ENCODE results near the gene DARS1.
A peak's percentile ranks its signal among the peaks of the same experiment; 100 is the strongest.
"Not testable (repeated sequence)": the region's sequence is repeated elsewhere in the genome, so short reads cannot be mapped to it uniquely, and the experiment has no call there.

DARS1 gene

GRCh38 chr2:135909976-135910375 is 75.5 kb downstream of the DARS1 start:
- Histone ChIP-seq H3K9ac (ENCODE audit: low read depth, low read length) (no peak overlapping the region), H3K27me3 (ENCODE audit: control insufficient read depth, insufficient read depth, low read length) (no peaks in the 10 kb centered on the region), H3K4me3 (ENCODE audit: low read depth, low read length) (no peak overlapping the region), H3K27ac (ENCODE audit: low read depth, low read length) (no peak overlapping the region), H3K9me3 (ENCODE audit: control insufficient read depth, insufficient read depth, low read length) (no peaks in the 10 kb centered on the region), H3K36me3 (ENCODE audit: control insufficient read depth, insufficient read depth, low read length) (peaks cover 69% of the 10 kb centered on the region), H3K4me1 (ENCODE audit: control insufficient read depth, insufficient read depth, low read length) (peaks cover 4% of the 10 kb centered on the region; the same call in 1 of the 2 replicates)

- H3K9ac ChIP-seq (ENCODE audit: low read depth, low read length), result no peak overlapping the region
- no peak overlapping the region for H3K4me3 ChIP-seq (ENCODE audit: low read depth, low read length)
- no peaks in the 10 kb centered on the region for H3K9me3 ChIP-seq (ENCODE audit: control insufficient read depth, insufficient read depth, low read length)
- H3K27ac ChIP-seq (ENCODE audit: low read depth, low read length), result no peak overlapping the region
- H3K36me3 ChIP-seq (ENCODE audit: control insufficient read depth, insufficient read depth, low read length), result peaks cover 45% of the 10 kb centered on the region
- no peaks in the 10 kb centered on the region for H3K27me3 ChIP-seq (ENCODE audit: control insufficient read depth, insufficient read depth, low read length)
- no peaks in the 10 kb centered on the region for H3K4me1 ChIP-seq (ENCODE audit: control insufficient read depth, insufficient read depth, low read length)
These were observed 79.7 kb downstream of the DARS1 start for GRCh38 chr2:135905679-135906078.

- H3K4me3 ChIP-seq (ENCODE audit: low read depth, low read length), result no peak overlapping the region
- H3K27ac ChIP-seq (ENCODE audit: low read depth, low read length), result no peak overlapping the region
- H3K9ac ChIP-seq (ENCODE audit: low read depth, low read length), result no peak overlapping the region
- H3K27me3 ChIP-seq (ENCODE audit: control insufficient read depth, insufficient read depth, low read length), result no peaks in the 10 kb centered on the region
- no peaks in the 10 kb centered on the region for H3K4me1 ChIP-seq (ENCODE audit: control insufficient read depth, insufficient read depth, low read length)
- H3K9me3 ChIP-seq (ENCODE audit: control insufficient read depth, insufficient read depth, low read length), result no peaks in the 10 kb centered on the region
- H3K36me3 ChIP-seq (ENCODE audit: control insufficient read depth, insufficient read depth, low read length), result peaks cover 34% of the 10 kb centered on the region
These were observed 81.0 kb downstream of the DARS1 start for GRCh38 chr2:135904341-135904989.

- H3K27me3 ChIP-seq (ENCODE audit: control insufficient read depth, insufficient read depth, low read length), result no peaks in the 10 kb centered on the region
- H3K27ac ChIP-seq (ENCODE audit: low read depth, low read length), result no peak overlapping the region
- no peak overlapping the region for H3K9ac ChIP-seq (ENCODE audit: low read depth, low read length)
- no peak overlapping the region for H3K4me3 ChIP-seq (ENCODE audit: low read depth, low read length)
- H3K36me3 ChIP-seq (ENCODE audit: control insufficient read depth, insufficient read depth, low read length), result peaks cover 29% of the 10 kb centered on the region
- H3K4me1 ChIP-seq (ENCODE audit: control insufficient read depth, insufficient read depth, low read length), result no peaks in the 10 kb centered on the region
- no peaks in the 10 kb centered on the region for H3K9me3 ChIP-seq (ENCODE audit: control insufficient read depth, insufficient read depth, low read length)
These were observed 81.8 kb downstream of the DARS1 start for GRCh38 chr2:135903650-135904049.

- Histone ChIP-seq H3K27me3 (ENCODE audit: control insufficient read depth, insufficient read depth, low read length) (no peaks in the 10 kb centered on the region), H3K9me3 (ENCODE audit: control insufficient read depth, insufficient read depth, low read length) (no peaks in the 10 kb centered on the region), H3K27ac (ENCODE audit: low read depth, low read length) (no peak overlapping the region), H3K4me3 (ENCODE audit: low read depth, low read length) (no peak overlapping the region), H3K9ac (ENCODE audit: low read depth, low read length) (no peak overlapping the region), H3K4me1 (ENCODE audit: control insufficient read depth, insufficient read depth, low read length) (no peaks in the 10 kb centered on the region), H3K36me3 (ENCODE audit: control insufficient read depth, insufficient read depth, low read length) (no peaks in the 10 kb centered on the region)
These were observed 85.9 kb downstream of the DARS1 start for GRCh38 chr2:135899567-135899966.

GRCh38 chr2:135898234-135898786 is 87.1 kb downstream of the DARS1 start:
- H3K36me3 ChIP-seq (ENCODE audit: control insufficient read depth, insufficient read depth, low read length), result no peaks in the 10 kb centered on the region
- H3K27me3 ChIP-seq (ENCODE audit: control insufficient read depth, insufficient read depth, low read length), result no peaks in the 10 kb centered on the region
- no peaks in the 10 kb centered on the region for H3K4me1 ChIP-seq (ENCODE audit: control insufficient read depth, insufficient read depth, low read length)
- H3K9me3 ChIP-seq (ENCODE audit: control insufficient read depth, insufficient read depth, low read length), result no peaks in the 10 kb centered on the region
- no peak overlapping the region for H3K9ac ChIP-seq (ENCODE audit: low read depth, low read length)
- no peak overlapping the region for H3K4me3 ChIP-seq (ENCODE audit: low read depth, low read length)
- no peak overlapping the region for H3K27ac ChIP-seq (ENCODE audit: low read depth, low read length)

GRCh38 chr2:135894930-135895329 is 90.5 kb downstream of the DARS1 start:
- no peak overlapping the region for H3K4me3 ChIP-seq (ENCODE audit: low read depth, low read length)
- no peaks in the 10 kb centered on the region for H3K9me3 ChIP-seq (ENCODE audit: control insufficient read depth, insufficient read depth, low read length)
- no peaks in the 10 kb centered on the region for H3K27me3 ChIP-seq (ENCODE audit: control insufficient read depth, insufficient read depth, low read length)
- H3K4me1 ChIP-seq (ENCODE audit: control insufficient read depth, insufficient read depth, low read length), result peaks cover 11% of the 10 kb centered on the region
- H3K27ac ChIP-seq (ENCODE audit: low read depth, low read length), result no peak overlapping the region
- H3K36me3 ChIP-seq (ENCODE audit: control insufficient read depth, insufficient read depth, low read length), result no peaks in the 10 kb centered on the region
- H3K9ac ChIP-seq (ENCODE audit: low read depth, low read length), result no peak overlapping the region

- Histone ChIP-seq H3K4me1 (ENCODE audit: control insufficient read depth, insufficient read depth, low read length) (peaks cover 11% of the 10 kb centered on the region), H3K36me3 (ENCODE audit: control insufficient read depth, insufficient read depth, low read length) (no peaks in the 10 kb centered on the region), H3K9me3 (ENCODE audit: control insufficient read depth, insufficient read depth, low read length) (peaks cover 6% of the 10 kb centered on the region; the same call in 1 of the 2 replicates), H3K27me3 (ENCODE audit: control insufficient read depth, insufficient read depth, low read length) (no peaks in the 10 kb centered on the region), H3K27ac (ENCODE audit: low read depth, low read length) (no peak overlapping the region), H3K4me3 (ENCODE audit: low read depth, low read length) (no peak overlapping the region), H3K9ac (ENCODE audit: low read depth, low read length) (no peak overlapping the region)
These were observed 92.0 kb downstream of the DARS1 start for GRCh38 chr2:135893374-135893794.

GRCh38 chr2:135890835-135891234 is 94.6 kb downstream of the DARS1 start:
- Histone ChIP-seq H3K27ac (ENCODE audit: low read depth, low read length) (peak overlapping the region; percentile 49), H3K4me3 (ENCODE audit: low read depth, low read length) (no peak overlapping the region), H3K9me3 (ENCODE audit: control insufficient read depth, insufficient read depth, low read length) (peaks cover 9% of the 10 kb centered on the region; the same call in 1 of the 2 replicates), H3K27me3 (ENCODE audit: control insufficient read depth, insufficient read depth, low read length) (no peaks in the 10 kb centered on the region), H3K9ac (ENCODE audit: low read depth, low read length) (no peak overlapping the region), H3K4me1 (ENCODE audit: control insufficient read depth, insufficient read depth, low read length) (peaks cover 11% of the 10 kb centered on the region), H3K36me3 (ENCODE audit: control insufficient read depth, insufficient read depth, low read length) (no peaks in the 10 kb centered on the region)

GRCh38 chr2:135890149-135890548 is 95.3 kb downstream of the DARS1 start:
- no peak overlapping the region for H3K9ac ChIP-seq (ENCODE audit: low read depth, low read length)
- H3K4me3 ChIP-seq (ENCODE audit: low read depth, low read length), result no peak overlapping the region
- H3K9me3 ChIP-seq (ENCODE audit: control insufficient read depth, insufficient read depth, low read length), result peaks cover 9% of the 10 kb centered on the region; the same call in 1 of the 2 replicates
- no peak overlapping the region for H3K27ac ChIP-seq (ENCODE audit: low read depth, low read length)
- no peaks in the 10 kb centered on the region for H3K27me3 ChIP-seq (ENCODE audit: control insufficient read depth, insufficient read depth, low read length)
- H3K36me3 ChIP-seq (ENCODE audit: control insufficient read depth, insufficient read depth, low read length), result no peaks in the 10 kb centered on the region
- H3K4me1 ChIP-seq (ENCODE audit: control insufficient read depth, insufficient read depth, low read length), result peaks cover 11% of the 10 kb centered on the region

- not testable (repeated sequence) for H3K36me3 ChIP-seq (ENCODE audit: control insufficient read depth, insufficient read depth, low read length); H3K4me3 ChIP-seq (ENCODE audit: low read depth, low read length); H3K9ac ChIP-seq (ENCODE audit: low read depth, low read length); H3K27ac ChIP-seq (ENCODE audit: low read depth, low read length); H3K9me3 ChIP-seq (ENCODE audit: control insufficient read depth, insufficient read depth, low read length); H3K27me3 ChIP-seq (ENCODE audit: control insufficient read depth, insufficient read depth, low read length)
- H3K4me1 ChIP-seq (ENCODE audit: control insufficient read depth, insufficient read depth, low read length), result peaks cover 11% of the 10 kb centered on the region
These were observed 96.8 kb downstream of the DARS1 start for GRCh38 chr2:135888587-135888986.
